SW 1271 (cell line): ENCODE data around the gene COL20A1.
"Not testable (repeated sequence)": the region's sequence is repeated elsewhere in the genome, so short reads cannot be mapped to it uniquely, and the experiment has no call there.

Experiments
- DNase-seq, 2 experiments: peaks; one replicate each; lab custom pipeline; 2025; lab: John Stamatoyannopoulos, UW

COL20A1 gene

GRCh38 chr20:63291811-63292210 lies 1.2 kb upstream of the COL20A1 start:
- no peak for DNase-seq

DNA sequence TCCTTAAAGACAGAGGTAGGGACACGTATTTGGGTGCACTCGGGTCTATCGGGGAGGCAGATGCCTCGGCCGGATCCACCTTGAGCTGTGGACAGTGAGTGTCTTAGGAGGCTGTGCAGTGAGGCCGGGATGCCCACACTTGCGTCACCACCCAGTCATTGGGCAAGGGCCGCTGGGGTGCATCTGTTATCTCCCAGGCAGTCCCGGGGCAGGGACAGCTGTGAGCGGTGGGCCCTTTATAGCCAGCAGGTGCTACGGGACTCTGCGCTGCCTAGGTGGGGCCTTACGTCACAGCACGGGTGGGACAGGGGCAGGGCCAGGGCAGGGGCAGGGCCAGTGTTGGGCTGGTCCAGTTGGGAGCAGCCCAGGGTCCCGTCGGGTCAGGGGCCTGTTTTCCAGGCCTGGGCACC lies 689 bp upstream of the COL20A1 start:
- DNase-seq: no peak

DNA sequence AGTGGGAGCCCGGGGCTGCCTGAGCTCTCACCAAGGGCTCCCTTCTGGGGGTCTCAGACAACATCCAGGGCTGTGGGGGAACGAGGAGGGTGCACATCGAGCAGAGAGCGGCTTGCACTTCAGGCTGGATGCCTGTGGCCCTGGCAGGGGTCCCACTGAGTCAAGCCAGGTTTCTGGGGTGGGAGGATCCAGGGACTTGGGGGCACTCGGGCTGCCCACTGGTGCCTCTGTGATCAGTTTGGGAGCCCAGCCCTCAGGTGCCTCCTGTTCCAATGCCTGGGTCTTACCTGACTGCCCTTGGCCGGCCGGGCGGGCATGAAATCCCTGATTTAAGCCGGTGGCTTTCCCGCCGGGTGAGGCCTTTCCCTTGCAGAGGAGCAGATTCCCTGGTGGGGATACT lies 470 bp downstream of the COL20A1 start:
- DNase-seq: no peak

DNA sequence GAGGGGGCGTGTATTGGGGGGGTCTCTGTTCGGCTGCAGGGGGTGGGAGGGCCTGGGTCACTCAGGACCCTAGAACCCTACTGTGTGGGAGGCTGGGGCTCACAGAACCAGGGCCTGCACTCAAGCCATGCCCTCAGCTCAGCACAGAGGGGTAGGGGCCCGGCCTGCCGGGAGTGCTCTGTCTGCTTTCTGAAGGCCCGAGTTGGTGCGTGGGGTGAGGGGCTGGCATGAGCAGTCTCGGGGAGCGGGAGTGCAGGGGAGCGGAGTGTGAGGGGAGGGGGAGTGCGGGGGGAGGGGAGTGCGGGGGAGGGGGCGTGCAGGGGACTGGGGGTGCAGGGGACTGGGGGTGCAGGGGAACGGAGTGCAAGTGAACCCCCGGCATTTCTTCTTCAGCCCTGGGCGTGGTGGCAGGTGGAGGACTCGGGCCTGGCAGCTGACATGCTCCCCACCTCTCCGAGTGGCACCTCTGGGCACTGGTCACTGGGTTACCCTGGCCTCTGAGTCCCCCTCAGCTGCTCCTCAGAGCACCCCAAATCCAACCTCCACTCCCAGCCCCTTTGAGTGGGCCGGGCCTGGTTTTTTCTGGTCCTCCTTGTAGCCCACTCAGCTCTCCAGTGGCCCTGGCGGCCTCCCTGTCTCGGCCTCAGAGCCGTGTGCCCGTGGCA lies 1.0 kb downstream of the COL20A1 start:
- DNase-seq: no peak

DNA sequence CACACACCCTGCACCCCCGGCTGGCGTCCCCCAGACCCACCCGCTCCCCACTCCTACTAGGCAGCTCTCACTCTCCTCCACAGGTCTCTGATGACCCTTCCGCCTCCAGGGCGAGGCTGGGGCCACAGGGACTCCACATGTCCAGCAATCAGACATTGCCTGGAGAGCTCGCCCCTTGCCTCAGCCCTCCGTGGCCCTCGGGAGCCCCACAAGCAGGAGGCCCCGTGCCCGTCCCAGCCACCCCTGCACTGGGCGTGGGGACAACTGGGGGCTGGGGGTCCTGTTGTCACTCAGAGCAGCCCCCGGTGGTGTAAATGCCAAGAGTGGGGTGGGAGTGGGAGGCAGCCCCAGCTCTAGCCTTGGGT lies 1.5 kb downstream of the COL20A1 start:
- DNase-seq: no peak

DNA sequence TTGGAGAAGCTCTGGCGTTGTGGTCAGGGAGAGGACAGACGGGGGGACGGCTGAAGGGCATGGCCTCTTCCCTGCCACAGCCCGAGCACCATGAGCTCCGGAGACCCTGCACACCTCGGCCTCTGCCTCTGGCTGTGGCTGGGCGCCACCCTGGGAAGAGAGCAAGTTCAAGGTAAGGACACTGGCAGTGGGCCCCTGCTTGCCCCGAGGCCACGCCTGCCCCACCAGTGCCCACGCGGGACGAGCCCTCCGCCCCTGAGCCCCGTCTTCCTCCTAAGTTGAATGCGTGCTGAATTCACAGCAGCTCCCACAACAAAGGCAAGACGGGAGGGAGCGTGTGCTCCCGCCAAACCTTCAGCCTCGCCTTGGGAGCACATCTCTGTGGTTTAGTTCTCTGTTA lies 2.0 kb downstream of the COL20A1 start:
- no peak for DNase-seq

DNA sequence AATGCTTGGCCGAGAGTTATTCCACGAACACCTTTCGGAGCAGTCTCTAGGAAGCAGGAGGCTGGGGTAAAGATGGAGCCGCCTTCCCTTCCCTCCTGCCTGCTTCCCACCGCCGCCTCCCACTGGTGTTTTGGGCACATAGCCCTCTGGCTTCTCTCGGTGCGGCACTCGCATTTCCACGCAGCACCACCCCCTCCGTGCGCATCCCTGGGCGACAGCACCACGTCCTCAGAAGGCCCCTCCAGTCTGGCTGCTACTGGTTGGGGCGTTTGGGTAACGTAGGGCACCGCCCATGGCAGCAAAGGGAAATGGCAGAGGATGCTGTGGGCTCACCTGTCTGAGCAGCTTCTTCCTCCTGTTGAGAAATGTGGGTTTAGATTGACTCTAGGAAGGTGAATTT lies 2.4 kb downstream of the COL20A1 start:
- no peak for DNase-seq

DNA sequence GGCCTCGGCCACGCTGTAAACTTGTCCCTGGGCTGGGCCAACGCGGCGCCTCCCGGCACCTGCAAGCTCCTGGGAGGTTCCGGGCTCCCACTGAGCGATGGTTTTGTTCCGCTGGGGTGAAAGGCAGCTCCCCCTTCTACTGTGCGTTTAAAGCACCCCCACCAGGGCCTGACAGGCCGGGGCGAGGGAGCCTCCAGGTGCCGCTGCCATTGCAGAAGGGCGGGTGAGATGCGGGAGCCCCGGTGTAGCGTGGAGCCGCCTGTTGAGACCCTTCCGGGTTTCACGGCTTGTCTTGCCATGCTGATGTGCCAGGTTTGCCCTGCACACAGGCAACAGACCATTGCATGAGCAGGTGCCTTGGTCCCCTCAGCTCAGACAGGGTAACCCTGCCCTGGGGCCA lies 2.9 kb downstream of the COL20A1 start:
- DNase-seq: no peak

- DNase-seq: no peak
These were observed 3.7 kb downstream of the COL20A1 start for GRCh38 chr20:63296531-63297299.

DNA sequence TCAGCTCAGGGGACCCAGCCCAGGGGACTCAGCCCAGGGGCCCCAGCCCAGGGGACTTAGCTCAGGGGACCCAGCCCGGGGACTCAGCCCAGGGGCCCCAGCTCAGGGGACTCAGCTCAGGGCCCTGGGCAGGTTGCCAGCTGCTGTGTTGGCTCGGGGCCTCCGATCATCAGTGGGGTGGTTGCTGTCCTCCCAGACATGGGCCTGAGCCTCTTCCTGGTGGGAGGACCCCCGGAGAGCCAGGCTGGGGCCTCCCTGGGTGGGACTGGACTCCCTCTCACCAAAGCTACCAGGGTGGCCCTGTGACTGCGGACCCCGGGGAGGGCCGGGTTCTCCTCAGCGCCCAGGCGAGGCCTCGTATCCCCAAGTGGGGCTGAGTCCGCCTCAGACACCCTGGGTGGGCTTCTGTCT lies 4.4 kb downstream of the COL20A1 start:
- DNase-seq: no peak

DNA sequence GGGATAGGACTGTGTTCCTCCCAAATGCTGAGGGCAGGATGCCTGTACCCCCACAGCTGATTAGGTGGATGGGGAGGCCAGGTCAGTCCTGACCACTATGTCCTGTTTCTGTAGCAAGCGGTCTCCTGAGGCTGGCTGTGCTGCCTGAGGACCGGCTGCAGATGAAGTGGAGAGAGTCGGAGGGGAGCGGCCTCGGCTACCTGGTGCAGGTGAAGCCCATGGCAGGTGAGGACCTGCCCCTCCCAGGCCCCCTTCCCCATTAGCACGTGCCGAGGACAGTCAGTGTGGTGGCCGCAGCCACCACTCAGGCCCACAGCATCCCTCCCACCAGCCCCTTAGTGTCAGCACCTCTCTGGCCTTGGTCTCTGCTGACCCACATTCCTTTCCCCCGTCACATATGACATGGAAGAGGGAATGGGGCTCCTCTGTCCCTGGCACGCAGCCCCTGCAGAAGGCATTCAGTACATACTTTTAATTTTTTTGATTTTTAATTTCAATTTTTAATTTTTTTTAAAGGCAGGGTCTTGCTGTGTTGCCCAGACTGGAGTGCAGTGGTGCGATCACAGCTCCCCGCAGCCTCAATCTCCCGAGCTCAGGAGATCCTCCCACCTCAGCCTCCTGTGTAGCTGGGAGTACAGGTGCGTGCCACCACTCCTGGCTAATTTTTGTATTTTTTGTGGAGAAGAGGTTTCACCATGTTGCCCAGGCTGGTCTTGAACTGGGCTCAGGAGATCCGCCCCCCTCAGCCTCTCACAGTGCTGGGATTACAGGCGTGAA lies 5.0 kb downstream of the COL20A1 start:
- no peak for DNase-seq

DNA sequence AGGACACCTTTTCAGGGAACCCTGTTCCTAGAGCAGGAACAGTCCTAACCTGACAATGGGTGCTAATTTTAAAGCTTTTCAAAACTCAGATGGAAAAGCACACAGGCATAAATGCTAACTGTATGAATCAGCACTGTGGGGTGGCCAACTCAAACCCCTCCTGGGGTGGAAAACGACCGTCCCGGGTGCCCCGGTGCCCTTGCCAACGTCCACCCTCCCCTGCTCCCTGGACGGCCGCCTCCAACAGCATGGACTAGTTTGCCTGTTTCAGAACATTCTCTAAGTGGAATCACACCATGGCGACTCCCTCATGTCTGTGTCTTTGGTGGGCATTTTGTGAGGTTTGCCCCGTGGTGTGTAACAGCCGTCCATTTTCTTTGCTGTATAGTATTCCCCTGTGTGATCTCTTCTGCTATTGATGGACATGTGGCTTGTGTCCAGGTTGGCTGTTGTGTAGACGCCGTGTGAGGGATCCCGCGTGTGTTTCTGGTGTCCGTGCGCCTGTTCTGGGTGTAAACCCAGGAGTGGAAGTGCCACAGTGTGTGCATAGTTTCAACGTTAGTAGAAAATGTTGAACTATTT lies 5.8 kb downstream of the COL20A1 start:
- DNase-seq: no peak

DNA sequence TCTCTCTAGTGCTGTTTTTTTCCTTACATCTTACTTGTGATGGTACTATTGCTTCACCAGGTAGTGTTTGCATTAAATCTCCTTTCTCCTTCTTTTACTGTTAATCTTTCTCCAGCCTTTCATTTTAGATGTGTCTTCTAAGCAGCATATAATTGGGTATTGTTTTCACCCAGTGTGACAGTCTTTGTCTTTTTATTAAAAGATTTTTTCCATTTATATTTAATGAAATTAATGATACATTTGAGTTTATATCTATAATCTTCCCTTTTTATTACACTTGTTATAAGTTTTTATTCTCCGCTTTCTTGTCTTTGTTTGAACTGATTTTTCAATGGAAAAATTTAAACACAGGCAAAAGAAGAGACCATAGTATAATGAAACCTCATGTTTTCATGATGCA lies 8.7 kb downstream of the COL20A1 start:
- no peak for DNase-seq

- no peak for DNase-seq
These were observed 10.2 kb downstream of the COL20A1 start for GRCh38 chr20:63303095-63303666.

DNA sequence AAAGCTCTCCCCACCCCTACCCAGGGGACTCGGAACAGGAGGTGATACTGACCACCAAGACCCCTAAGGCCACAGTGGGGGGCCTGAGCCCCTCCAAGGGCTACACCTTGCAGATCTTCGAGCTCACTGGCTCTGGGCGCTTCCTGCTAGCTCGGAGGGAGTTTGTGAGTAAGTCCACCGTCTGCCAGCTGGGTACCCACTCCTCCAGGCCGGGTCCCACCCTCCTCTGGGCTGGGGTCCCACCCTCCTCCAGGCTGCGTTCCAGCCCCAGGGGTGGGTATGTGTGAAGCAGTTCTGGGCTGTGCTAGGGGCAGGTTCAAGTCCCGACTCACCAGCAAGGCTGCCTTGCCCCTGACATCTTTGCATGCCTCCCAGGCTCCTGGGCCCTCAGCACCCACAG lies 12.4 kb downstream of the COL20A1 start:
- DNase-seq: no peak

GRCh38 chr20:63305933-63306672 lies 13.1 kb downstream of the COL20A1 start:
- DNase-seq: not testable (repeated sequence)

DNA sequence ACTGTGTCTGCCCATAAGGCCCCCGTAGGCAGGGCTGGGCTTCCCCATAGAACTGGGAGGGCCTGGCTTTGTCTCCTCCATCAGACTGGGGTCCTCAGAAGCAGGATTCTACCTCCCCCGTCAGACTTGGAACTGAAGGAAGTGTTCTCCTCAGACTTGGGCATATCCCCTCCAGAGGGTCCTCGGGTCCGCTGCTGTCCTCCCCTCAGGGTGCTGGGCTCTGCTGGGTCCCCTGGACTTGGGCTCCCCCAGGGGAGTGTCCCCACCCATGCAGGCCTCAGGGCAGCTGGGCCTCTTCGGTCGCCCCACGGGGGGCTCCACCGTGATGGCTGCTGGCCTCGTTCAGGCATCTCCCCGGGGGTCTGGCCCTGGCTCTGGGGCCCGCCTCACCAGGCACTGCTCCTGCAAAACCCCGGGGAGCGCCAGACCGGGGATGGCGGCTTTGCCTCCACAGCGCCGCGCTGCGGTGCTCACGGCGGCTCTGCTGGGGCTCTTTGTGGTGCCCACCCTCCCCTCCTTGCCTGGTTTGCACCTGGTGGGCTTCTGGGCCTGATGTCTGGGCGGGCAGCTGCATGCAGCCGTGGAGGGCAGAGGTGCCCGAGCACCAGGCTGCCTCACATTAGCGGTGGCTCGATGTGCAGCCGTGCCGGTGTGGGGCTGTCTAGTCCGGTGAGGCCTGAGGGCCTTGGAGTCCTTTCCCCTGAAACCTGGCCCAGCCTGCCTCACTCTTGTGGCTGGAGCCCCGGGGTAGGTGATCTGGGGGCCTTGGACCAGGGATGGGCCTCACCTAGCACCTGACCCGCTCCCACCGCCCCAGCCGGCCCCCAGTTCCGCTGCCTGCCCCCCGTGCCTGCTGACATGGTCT lies 13.9 kb downstream of the COL20A1 start:
- no peak for DNase-seq

DNA sequence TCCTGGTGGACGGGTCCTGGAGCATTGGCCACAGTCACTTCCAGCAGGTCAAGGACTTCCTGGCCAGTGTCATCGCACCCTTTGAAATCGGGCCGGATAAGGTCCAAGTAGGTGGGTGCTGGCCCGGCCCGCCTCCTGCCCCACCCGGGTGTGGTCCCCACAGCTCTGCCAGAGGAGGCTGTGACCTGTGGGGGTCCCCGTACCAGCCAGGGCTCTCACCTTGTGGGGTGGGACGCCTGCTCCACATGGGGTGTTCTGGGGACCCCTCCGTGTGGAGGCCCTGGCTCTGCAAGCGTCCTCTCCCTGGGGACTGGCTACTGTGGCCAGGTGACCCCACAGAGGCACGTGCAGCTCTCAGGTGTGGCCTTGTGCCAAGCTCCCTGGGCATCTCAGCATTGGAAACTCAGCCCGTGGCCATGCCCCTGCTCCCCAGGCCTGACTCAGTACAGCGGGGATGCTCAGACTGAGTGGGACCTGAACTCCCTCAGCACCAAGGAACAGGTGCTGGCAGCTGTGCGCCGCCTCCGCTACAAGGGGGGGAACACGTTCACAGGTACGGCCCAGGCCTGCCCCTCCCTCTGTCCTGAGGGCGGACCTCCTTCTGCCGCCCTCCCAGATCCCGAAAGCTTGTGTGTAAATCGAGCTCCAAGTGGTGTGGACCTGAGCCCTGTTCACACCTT lies 14.7 kb downstream of the COL20A1 start:
- DNase-seq: no peak

- DNase-seq: no peak
These were observed 15.4 kb downstream of the COL20A1 start for GRCh38 chr20:63308218-63308911.
